ENCODE results near the gene MYO1C.
A peak's percentile ranks its signal among the peaks of the same experiment; 100 is the strongest.
"Not testable (repeated sequence)": the region's sequence is repeated elsewhere in the genome, so short reads cannot be mapped to it uniquely, and the experiment has no call there.

Gene MYO1C

GRCh38 chr17:1492249-1493206, at the start of gene MYO1C:
MYO1C (minus strand) TSS chr17:1492686; CDS start chr17:1492487, 199 bp downstream.
- no peak for DNase-seq (ENCODE audit: low spot score)
- FAIRE-seq, result no peak

GRCh38 chr17:1541367-1541904, 49.0 kb upstream of the MYO1C start:
- DNase-seq (ENCODE audit: low spot score) (no peak), FAIRE-seq (no peak)

- FAIRE-seq, result no peak
- DNase-seq (ENCODE audit: low spot score), result no peak
Measured at GRCh38 chr17:1539811-1540210, 47.3 kb upstream of the MYO1C start.

GRCh38 chr17:1535737-1536136, 43.3 kb upstream of the MYO1C start:
- FAIRE-seq (no peak), DNase-seq (ENCODE audit: low spot score) (no peak)

- FAIRE-seq, result no peak
- no peak for DNase-seq (ENCODE audit: low spot score)
Measured at GRCh38 chr17:1533661-1534325, 41.3 kb upstream of the MYO1C start.

- DNase-seq (ENCODE audit: low spot score) (no peak), FAIRE-seq (no peak)
Measured at GRCh38 chr17:1532836-1533602, 40.5 kb upstream of the MYO1C start.

- DNase-seq (ENCODE audit: low spot score), result no peak
- FAIRE-seq, result no peak
Measured at GRCh38 chr17:1529863-1530262, 37.4 kb upstream of the MYO1C start.

- DNase-seq (ENCODE audit: low spot score); FAIRE-seq: not testable (repeated sequence)
Measured at GRCh38 chr17:1526876-1527275, 34.4 kb upstream of the MYO1C start.

- DNase-seq (ENCODE audit: low spot score), result no peak
- FAIRE-seq, result no peak
Measured at GRCh38 chr17:1522626-1523025, 30.1 kb upstream of the MYO1C start.

GRCh38 chr17:1521086-1521640, 28.7 kb upstream of the MYO1C start:
- DNase-seq (ENCODE audit: low spot score) (no peak), FAIRE-seq (no peak)

GRCh38 chr17:1519678-1520077, 27.2 kb upstream of the MYO1C start:
- no peak for DNase-seq (ENCODE audit: low spot score)
- no peak for FAIRE-seq

GRCh38 chr17:1518410-1518809, 25.9 kb upstream of the MYO1C start:
- no peak for DNase-seq (ENCODE audit: low spot score)
- FAIRE-seq, result no peak

GRCh38 chr17:1516388-1517161, 24.1 kb upstream of the MYO1C start, which contains the start of gene INPP5K:
INPP5K (minus strand) TSS chr17:1516612; CDS start chr17:1516499, 113 bp downstream.
- DNase-seq (ENCODE audit: low spot score), result peak; percentile 97
- FAIRE-seq, result peak; percentile 88

GRCh38 chr17:1515640-1516387, 23.3 kb upstream of the MYO1C start:
- peak; percentile 34 for DNase-seq (ENCODE audit: low spot score)
- no peak for FAIRE-seq

- no peak for FAIRE-seq
- no peak for DNase-seq (ENCODE audit: low spot score)
Measured at GRCh38 chr17:1512351-1512750, 19.9 kb upstream of the MYO1C start.

GRCh38 chr17:1511756-1512321, 19.4 kb upstream of the MYO1C start:
- no peak for FAIRE-seq
- DNase-seq (ENCODE audit: low spot score), result no peak

GRCh38 chr17:1511290-1511689, 18.8 kb upstream of the MYO1C start:
- DNase-seq (ENCODE audit: low spot score), result no peak
- FAIRE-seq, result no peak

GRCh38 chr17:1509290-1509881, 16.9 kb upstream of the MYO1C start:
- DNase-seq (ENCODE audit: low spot score) (no peak), FAIRE-seq (no peak)

- DNase-seq (ENCODE audit: low spot score); FAIRE-seq: not testable (repeated sequence)
Measured at GRCh38 chr17:1508709-1509108, 16.2 kb upstream of the MYO1C start.

Measured in urothelium cell line (cell line).